ENCODE data around the gene DDR2.

DDR2 gene

DNA sequence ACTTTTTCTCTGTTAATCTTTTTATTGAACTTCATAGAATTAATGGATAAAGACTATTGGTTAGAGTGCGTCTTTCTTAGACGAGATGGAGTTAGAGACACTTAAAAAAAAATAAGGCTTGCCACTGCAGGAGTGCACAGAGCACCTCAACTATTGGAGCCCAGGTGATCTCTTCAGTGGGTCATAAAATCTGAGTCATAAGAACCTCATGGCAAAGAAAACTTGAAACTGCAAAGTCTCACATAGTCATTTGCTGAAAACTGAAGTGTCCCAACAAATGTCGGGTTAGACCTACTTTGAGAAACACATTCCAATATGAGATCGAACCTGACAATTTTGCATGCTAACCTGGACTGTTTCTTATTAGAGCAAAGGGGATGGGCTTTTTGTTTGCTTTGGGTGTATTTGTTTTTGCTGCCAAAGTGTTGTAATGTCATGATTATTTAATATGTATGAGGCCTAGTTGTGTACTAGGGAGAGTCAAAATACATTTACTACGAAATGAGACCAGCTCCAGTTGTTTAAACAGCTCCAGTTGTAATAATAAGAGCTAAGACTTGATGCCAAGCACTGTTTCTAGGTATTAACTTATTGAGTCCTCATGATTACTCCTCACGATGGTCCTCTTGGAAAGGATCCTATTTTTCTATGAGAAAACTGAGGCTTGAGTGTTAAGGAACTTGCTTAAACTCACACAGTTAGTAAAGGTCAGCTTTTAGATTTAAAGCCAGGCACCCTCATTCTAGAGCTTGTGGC lies 65.1 kb downstream of the DDR2 start:
- DNase-seq (ENCODE audit: low spot score) = no peak

DNA sequence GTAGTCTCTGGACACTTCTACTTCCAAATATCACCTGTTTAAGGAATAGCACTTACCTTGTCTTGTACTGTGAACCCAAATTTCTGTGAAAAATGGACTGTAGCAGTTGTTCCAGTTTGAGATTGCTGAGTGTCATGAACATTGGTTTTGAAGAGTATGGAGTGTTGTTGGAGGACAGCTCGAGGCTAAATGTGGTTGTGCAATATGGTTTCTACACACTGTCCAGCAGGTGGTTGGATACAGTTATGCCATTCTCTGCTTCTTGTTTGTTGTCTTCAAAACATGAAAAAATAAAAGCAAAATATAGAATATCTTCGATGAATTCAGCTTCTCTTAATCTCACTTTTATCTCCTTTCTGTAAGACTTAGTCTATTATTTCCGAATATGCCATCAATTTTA lies 67.1 kb downstream of the DDR2 start:
- no peak for DNase-seq (ENCODE audit: low spot score)

- no peak for DNase-seq (ENCODE audit: low spot score)
Observed at GRCh38 chr1:162700131-162700530, 67.9 kb downstream of the DDR2 start.

- DNase-seq (ENCODE audit: low spot score) = no peak
Observed at GRCh38 chr1:162701286-162701685, 69.0 kb downstream of the DDR2 start.

DNA sequence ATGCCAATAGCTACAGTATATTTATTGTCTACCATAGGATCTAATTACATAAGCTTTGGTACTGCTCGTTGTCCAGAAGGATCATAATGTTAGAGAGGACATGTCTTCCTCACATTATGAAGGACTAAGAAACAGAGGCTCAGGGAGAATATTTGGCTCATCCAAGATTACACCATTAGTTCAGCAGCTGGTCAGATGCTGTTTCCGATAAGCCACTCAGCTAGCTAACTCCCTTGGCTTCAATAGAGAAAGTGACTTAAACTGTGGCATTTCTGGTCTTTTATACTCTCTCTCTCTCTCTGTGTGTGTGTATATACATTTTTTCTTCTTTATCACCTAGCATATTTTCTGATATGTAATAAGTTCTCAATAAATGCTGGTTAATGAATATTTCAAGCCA lies 70.4 kb downstream of the DDR2 start:
- DNase-seq (ENCODE audit: low spot score) = no peak

GRCh38 chr1:162703708-162704107 lies 71.4 kb downstream of the DDR2 start:
- no peak for DNase-seq (ENCODE audit: low spot score)

GRCh38 chr1:162704673-162705424 lies 72.6 kb downstream of the DDR2 start:
- no peak for DNase-seq (ENCODE audit: low spot score)

DNA sequence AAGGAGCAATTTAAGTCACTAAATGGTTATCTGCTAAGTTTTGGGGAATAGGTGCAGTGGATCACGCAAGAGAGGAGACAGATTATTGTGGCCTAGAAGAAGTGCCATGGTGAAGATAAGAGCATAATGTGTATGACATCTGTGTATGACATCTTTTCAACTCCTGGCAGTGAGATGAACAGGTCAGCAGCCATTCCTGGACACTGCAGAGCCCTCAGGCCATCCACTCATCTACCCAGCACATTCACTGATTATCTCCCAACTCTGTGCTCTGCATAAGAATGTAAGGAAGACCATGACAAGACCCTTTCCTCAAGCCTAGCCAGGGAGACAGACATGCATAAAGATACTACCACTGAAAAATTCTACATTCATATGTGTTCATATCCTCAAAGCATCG lies 73.7 kb downstream of the DDR2 start:
- no peak for DNase-seq (ENCODE audit: low spot score)

GRCh38 chr1:162706606-162707005 lies 74.3 kb downstream of the DDR2 start:
- DNase-seq (ENCODE audit: low spot score) = no peak

DNA sequence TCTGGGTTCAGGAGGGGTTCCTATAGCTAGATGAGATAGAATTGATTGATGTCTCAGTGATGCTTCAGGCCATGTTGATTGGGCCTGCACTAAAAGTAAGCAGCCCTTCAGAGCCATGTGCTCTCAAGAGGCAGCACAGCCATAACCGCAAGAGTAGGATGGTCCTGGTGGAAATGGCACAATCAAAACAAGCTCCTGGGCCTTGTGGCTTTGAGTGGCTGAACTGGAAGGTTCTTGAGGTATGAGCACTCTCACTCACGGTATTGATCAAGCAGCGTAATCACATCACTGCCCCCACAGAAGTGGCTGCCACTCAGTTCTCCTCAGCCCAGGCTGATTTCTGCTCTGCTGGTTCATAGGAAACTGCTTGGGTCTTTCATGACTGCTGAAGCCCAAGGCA lies 76.0 kb downstream of the DDR2 start:
- DNase-seq (ENCODE audit: low spot score) = no peak

DNA sequence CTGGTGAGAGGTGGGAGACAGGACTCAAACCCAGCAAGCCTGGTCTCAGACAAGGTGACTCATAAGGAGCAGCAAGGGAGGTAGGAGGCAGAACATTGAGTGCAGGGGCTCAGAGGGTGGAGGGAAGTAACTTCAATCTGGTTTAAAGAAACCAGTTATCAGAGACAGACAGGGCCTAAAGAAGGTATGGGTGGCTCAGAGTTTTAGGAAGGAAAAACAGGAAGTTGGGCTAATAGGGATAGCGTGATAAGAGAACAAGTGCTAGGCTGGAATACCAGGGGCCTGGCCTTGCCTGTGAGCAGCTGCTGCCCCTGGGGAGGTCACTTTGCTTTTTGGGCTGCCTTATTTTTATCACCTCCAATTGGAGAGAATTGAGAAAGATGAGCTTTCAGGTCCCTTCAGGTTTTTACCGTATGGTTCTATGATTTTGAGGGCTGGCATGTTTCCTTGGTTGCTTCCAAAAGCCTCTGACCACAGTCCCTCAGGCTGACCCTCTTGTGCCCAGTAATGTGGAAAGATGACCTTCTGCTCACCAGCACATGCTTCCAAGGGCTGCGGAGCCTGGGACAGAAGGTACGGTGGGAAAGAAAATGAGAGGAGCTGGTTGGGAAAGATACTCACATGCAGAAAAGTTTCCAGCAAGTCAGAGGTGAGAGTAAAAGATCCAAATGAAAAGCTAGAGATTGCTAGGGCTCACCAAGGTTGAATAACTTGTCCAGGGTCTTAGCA lies 77.0 kb downstream of the DDR2 start:
- DNase-seq (ENCODE audit: low spot score) = no peak

DNA sequence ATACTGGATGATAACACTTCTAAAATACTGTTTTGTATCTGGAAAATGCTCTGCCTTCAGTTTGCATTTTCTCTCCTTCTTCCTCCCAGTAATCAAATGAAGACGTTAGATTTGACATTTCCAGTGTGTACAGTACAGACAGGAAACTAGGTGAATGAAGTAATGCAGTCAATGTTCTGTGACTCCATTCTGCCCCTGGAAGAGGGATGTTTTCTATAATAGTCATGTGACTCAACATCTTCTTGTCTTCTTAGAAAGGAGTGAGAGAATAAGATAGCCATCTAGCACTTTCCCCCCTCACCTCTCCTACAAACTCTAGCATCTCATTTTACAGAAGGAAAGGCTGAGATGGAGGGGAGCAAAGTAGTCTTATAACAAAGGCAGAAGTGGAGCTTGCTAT lies 77.6 kb downstream of the DDR2 start:
- DNase-seq (ENCODE audit: low spot score) = no peak

GRCh38 chr1:162710345-162710744 lies 78.1 kb downstream of the DDR2 start:
- no peak for DNase-seq (ENCODE audit: low spot score)

DNA sequence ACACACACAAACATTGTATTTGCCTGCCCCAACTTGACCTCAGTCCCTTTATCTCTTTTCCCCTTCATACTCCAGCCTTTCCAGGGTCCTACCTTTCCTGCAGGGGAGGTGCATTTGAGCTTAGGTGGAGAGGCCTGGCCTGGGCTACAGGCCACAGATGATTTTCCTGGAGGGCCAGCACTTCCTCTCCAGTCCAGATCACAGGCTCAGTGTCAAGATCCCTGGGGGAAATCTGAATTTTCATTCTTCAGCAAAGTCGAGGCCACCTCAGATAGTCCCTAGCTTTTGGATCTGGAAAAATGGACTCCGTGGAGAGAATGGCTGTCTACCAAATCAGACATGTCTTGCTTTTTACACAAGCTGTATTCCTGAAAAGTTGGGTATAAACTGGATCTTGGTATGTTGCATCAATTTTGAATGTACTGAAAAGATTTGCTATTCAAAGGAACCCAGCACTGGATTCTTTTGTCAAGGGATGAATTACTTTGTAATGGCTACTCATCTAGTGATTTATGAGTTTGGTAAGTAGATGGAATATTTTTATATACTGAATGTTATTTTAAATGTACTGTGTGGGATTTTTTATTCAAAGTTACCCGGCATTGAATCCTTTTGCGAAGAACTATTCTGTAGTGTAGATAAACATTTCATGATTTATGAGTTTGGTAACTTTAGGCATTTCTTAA lies 78.7 kb downstream of the DDR2 start:
- no peak for DNase-seq (ENCODE audit: low spot score)

- no peak for DNase-seq (ENCODE audit: low spot score)
Observed at GRCh38 chr1:162712317-162713029, 80.2 kb downstream of the DDR2 start.

- no peak for DNase-seq (ENCODE audit: low spot score)
Observed at GRCh38 chr1:162716123-162716522, 83.9 kb downstream of the DDR2 start.

DNA sequence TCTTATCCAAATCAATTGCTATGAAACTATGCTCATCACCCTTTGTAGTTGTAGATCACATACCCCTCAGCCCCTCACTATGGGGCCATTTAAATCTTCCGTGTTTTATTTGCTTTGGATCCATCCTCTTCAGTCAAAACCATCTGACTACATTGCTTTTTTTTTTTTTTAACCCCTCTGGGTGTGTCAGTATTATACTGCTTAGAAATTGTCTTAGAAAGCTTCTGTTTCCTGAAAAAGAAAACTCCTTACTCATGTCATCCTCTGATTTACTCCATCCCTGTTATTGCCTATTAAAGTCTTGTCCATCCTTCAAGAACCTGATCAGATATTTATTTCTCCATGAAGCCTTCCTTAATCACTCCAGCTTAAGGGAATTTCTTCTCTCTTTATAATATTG lies 84.3 kb downstream of the DDR2 start:
- no peak for DNase-seq (ENCODE audit: low spot score)

- no peak for DNase-seq (ENCODE audit: low spot score)
Observed at GRCh38 chr1:162717548-162718184, 85.4 kb downstream of the DDR2 start.

DNA sequence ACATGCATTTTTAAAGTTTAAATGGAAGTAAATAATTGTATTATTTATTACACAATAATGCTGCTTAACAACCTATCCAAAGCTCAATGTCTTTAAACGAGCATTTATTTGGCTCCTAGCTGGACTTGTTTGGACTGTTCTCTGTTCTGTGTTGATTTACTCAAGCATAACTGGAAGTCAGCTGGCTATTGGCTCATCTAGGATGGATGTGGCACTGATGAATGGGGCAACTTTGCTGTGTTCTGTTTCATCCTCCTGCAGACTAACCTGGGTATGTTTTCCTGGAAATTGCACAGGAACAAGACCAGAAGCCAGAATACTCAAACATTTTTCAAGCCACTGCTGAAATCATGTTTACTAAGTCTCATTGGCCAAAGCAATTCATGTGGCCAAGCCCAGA lies 87.4 kb downstream of the DDR2 start:
- DNase-seq (ENCODE audit: low spot score) = no peak

DNA sequence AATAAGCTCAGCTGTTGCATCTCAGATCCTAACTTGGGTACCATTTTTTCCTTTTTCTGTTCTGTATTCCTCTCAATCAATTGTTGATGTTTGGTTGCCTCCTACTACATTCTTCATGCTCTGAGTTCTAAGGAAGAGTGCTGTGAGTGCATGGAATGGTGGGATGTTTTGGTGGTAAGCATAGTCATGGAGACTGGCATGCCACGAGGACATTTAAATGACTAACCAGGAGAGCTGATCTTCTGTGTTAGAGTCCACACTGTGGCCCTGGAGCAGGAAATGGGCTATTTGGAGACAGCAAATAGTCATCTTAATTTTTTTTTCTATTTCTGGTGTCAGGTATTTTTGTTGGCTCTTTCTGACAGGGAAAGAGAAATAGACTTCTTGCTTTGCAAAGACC lies 88.7 kb downstream of the DDR2 start:
- no peak for DNase-seq (ENCODE audit: low spot score)

DNA sequence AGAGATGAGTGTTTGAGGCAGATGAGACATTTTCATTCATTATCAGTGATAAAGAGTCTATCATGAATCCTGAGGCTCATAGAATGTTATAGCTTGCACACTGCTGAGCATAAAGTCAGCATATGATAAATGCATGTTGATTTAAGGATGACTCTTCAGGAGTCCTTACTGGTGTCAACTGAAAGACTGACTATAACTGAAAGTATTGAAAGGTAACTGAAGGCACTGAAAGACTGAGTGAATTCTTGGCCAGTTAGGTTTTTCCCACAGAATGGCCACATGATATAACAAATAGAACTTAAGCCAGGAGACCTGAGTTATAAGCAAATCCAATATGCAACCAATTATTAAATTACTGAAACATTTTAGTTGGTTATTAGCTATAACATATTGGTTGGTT lies 89.2 kb downstream of the DDR2 start:
- DNase-seq (ENCODE audit: low spot score) = no peak
